Kidney tubule cell (primary cell): ENCODE measurements around the gene ACSF3.
"Not testable (repeated sequence)": the region's sequence is repeated elsewhere in the genome, so short reads cannot be mapped to it uniquely, and the experiment has no call there.

Experiments used
- DNase-seq: peaks from one replicate; pipeline ENCODE4 v3.0.0-alpha.2; 2018; ENCODE audit warnings: low spot score

The ACSF3 gene

GRCh38 chr16:89073346-89074071 lies 20.1 kb upstream of the ACSF3 start:
- no peak for DNase-seq

- not testable (repeated sequence) for DNase-seq
Observed at GRCh38 chr16:89074072-89074674, 19.5 kb upstream of the ACSF3 start.

- DNase-seq: no peak
Observed at GRCh38 chr16:89074803-89075688, 18.6 kb upstream of the ACSF3 start.

GRCh38 chr16:89076159-89076558 lies 17.5 kb upstream of the ACSF3 start:
- DNase-seq: no peak

- no peak for DNase-seq
Observed at GRCh38 chr16:89077076-89077475, 16.6 kb upstream of the ACSF3 start.

GRCh38 chr16:89078172-89078571 lies 15.5 kb upstream of the ACSF3 start:
- no peak for DNase-seq

GRCh38 chr16:89079434-89079980 lies 14.1 kb upstream of the ACSF3 start:
- no peak for DNase-seq

- no peak for DNase-seq
Observed at GRCh38 chr16:89080196-89080853, 13.3 kb upstream of the ACSF3 start.

- DNase-seq: no peak
Observed at GRCh38 chr16:89081556-89081955, 12.1 kb upstream of the ACSF3 start.

GRCh38 chr16:89084411-89084810 lies 9.2 kb upstream of the ACSF3 start:
- DNase-seq: no peak

- DNase-seq: no peak
Observed at GRCh38 chr16:89084814-89085612, 8.6 kb upstream of the ACSF3 start.

- no peak for DNase-seq
Observed at GRCh38 chr16:89085755-89086154, 7.9 kb upstream of the ACSF3 start.

GRCh38 chr16:89087922-89088497 lies 5.6 kb upstream of the ACSF3 start:
- no peak for DNase-seq

GRCh38 chr16:89089120-89089519 lies 4.5 kb upstream of the ACSF3 start:
- no peak for DNase-seq

- no peak for DNase-seq
Observed at GRCh38 chr16:89090182-89090630, 3.4 kb upstream of the ACSF3 start.

GRCh38 chr16:89090669-89091426 lies 2.8 kb upstream of the ACSF3 start:
- DNase-seq: no peak

- DNase-seq: no peak
Observed at GRCh38 chr16:89092013-89092412, 1.6 kb upstream of the ACSF3 start.

GRCh38 chr16:89093252-89093601 lies 425 bp upstream of the ACSF3 start:
- not testable (repeated sequence) for DNase-seq

- peak; percentile 60 for DNase-seq
Observed at GRCh38 chr16:89094252-89094879, 714 bp downstream of the ACSF3 start.

GRCh38 chr16:89094880-89095258 lies 1.2 kb downstream of the ACSF3 start:
- no peak for DNase-seq
